Adipocyte (in vitro differentiated cells): ENCODE results near the gene RNF44.

Experiments
- DNase-seq: peaks from one replicate; pipeline ENCODE4 v3.0.0-alpha.2; 2015; ENCODE audit warnings: low read depth
- H3K27me3 ChIP-seq: replicated peaks from 2 replicates; pipeline ENCODE4 v1.7.0; 2013; ENCODE audit warnings: mild to moderate bottlenecking, low read length, moderate library complexity; ENCODE audit not compliant: control insufficient read depth, insufficient read depth
- H3K36me3 ChIP-seq: 2 replicates; pipeline ENCODE4 v1.7.0; 2013; ENCODE audit warnings: low read length, mild to moderate bottlenecking, moderate library complexity; ENCODE audit not compliant: control insufficient read depth, insufficient read depth, severe bottlenecking
- H3K4me1 ChIP-seq: 2 replicates; pipeline ENCODE4 v1.7.0; 2013; ENCODE audit warnings: mild to moderate bottlenecking, low read length, moderate library complexity; ENCODE audit not compliant: control insufficient read depth, insufficient read depth
- H3K4me3 ChIP-seq: 2 replicates; pipeline ENCODE4 v1.7.0; 2013; ENCODE audit warnings: mild to moderate bottlenecking, low read length, moderate library complexity
- H3K9ac ChIP-seq: 2 replicates; pipeline ENCODE4 v1.7.0; 2013; ENCODE audit warnings: mild to moderate bottlenecking, low read length, moderate library complexity
- H3K9me3 ChIP-seq: 2 replicates; pipeline ENCODE4 v1.7.0; 2013; ENCODE audit warnings: mild to moderate bottlenecking, low read length, moderate library complexity; ENCODE audit not compliant: control insufficient read depth

Gene RNF44

DNA sequence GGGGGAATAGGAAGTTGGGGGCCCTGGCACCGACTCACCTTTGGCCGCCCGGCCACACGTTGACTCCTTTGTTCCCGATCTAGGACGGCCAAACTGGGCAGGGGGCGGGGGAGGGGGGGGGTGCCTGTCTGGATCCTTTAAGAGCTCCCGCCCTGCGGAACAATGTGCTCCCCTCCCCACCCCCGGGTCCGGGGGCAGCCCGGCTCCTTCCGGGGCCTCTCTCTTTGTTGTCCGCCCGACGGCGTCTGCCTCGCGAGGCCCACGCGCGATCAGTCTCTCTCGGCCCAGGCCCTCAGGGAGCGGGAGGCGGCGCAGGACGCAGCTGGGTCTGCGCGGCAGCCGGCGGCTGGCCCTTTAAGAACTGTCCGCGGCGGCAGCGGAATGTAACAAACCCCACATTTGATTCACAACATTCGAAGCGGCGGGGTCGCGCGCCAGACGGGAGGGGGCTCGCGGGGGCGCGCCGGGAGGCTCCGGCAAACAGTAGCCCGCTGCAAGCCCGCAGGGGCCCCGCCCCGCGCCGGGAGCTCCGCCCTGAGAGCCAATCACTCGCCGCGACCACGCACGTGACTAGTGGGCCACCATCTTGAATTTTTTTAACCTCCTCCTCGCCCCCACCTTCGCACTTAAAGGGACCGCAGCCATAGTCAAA is at the start of gene RNF44:
TSS of gene RNF44 (minus strand) at position 501 of the 652 bp plus-strand sequence. CDS start 4,930 bp downstream, outside the sequence.
- Histone ChIP-seq H3K4me1 (peaks cover 30% of the 10 kb centered on the region), H3K36me3 (no peaks in the 10 kb centered on the region), H3K9ac (peak within 1 kb of the TSS; percentile 94), H3K27me3 (no peaks in the 10 kb centered on the region), H3K9me3 (no peaks in the 10 kb centered on the region), H3K4me3 (peak within 1 kb of the TSS; percentile 99)
- peak; percentile 98 for DNase-seq

DNA sequence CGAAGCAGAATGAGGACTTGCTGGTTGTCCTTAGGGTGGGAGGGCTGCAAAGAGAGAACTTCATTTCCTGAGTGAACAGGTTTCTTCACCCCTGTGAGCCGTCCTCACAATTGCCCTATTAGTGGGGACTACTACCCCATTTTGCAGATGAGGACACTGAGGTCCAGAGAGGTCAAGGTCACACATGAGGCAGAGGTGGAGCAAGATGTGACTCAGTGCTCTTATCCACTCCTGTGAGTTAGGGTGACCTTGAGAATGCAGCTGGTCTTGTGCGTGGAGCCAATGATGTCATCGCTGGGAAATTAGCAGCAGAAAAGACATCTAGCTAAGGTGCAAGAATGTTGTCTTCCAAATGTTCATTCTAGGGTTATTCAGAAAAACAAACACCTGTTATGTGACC is 45.9 kb upstream of the RNF44 start:
- Histone ChIP-seq H3K9me3 (peaks cover 4% of the 10 kb centered on the region), H3K4me3 (no peak overlapping the region), H3K9ac (no peak overlapping the region), H3K36me3 (no peaks in the 10 kb centered on the region), H3K4me1 (no peaks in the 10 kb centered on the region), H3K27me3 (no peaks in the 10 kb centered on the region)
- no peak for DNase-seq

DNA sequence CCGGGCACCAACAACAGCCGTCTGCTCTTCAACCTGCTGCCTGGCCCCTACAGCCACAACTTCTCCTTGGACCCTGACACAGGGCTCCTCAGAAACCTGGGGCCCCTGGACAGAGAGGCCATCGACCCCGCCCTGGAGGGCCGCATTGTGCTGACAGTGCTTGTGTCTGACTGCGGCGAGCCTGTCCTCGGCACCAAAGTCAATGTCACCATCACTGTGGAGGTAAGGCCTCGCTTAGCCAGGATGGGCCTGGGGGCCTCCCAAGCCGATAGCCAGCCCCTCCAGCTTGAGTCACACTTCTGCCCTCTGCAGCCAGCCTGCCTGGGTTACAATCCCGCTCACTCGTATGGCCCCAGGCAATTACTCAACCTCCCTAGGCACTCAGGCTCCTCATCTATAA is 44.2 kb upstream of the RNF44 start:
- H3K27me3 ChIP-seq, result peaks cover 4% of the 10 kb centered on the region
- H3K4me3 ChIP-seq, result no peak overlapping the region
- H3K4me1 ChIP-seq, result no peaks in the 10 kb centered on the region
- H3K9me3 ChIP-seq, result peaks cover 4% of the 10 kb centered on the region
- no peaks in the 10 kb centered on the region for H3K36me3 ChIP-seq
- no peak for DNase-seq
- H3K9ac ChIP-seq, result no peak overlapping the region

DNA sequence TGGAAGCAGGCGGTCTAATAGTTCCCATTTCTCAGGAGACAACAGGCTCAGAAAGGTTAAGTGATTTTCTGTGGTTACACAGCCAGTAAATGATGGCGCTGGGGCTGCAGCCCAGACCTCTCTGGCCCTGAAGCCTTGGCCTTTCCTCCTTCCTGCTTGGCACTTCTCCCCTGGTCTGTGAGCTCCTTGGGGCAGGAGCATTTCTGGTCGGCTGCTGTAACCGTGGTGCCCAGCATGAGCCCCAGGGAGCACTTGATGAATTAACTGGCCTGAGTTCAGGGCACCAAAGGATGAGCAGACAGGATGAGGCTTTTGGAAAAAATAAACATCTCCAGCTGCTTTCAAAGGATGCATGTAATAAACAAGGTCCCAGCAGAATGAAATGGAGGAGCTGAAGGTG is 42.1 kb upstream of the RNF44 start:
- H3K4me3 ChIP-seq, result no peak overlapping the region
- H3K27me3 ChIP-seq, result peaks cover 16% of the 10 kb centered on the region
- H3K36me3 ChIP-seq, result no peaks in the 10 kb centered on the region
- H3K9ac ChIP-seq, result no peak overlapping the region
- DNase-seq, result no peak
- no peaks in the 10 kb centered on the region for H3K9me3 ChIP-seq
- no peaks in the 10 kb centered on the region for H3K4me1 ChIP-seq

DNA sequence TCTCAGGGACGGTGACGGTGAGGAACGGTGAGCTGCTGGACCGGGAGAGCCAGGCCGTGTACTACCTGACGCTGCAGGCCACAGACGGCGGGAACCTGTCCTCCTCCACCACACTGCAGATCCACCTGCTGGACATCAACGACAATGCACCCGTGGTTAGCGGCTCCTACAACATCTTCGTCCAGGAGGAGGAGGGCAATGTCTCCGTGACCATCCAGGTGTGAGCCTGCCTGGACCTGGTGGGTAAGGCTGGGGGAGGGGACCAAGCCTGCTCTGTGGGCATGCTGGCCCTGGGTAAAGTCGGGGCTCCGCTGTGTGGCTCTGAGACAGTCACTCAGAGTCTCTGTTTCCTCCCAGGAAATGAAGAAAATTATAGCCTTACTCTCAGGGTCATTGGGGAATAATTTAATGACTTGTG is 41.2 kb upstream of the RNF44 start:
- Histone ChIP-seq H3K4me1 (no peaks in the 10 kb centered on the region), H3K36me3 (no peaks in the 10 kb centered on the region), H3K9ac (no peak overlapping the region), H3K4me3 (no peak overlapping the region), H3K27me3 (peaks cover 22% of the 10 kb centered on the region), H3K9me3 (no peaks in the 10 kb centered on the region)
- peak; percentile 29 for DNase-seq

DNA sequence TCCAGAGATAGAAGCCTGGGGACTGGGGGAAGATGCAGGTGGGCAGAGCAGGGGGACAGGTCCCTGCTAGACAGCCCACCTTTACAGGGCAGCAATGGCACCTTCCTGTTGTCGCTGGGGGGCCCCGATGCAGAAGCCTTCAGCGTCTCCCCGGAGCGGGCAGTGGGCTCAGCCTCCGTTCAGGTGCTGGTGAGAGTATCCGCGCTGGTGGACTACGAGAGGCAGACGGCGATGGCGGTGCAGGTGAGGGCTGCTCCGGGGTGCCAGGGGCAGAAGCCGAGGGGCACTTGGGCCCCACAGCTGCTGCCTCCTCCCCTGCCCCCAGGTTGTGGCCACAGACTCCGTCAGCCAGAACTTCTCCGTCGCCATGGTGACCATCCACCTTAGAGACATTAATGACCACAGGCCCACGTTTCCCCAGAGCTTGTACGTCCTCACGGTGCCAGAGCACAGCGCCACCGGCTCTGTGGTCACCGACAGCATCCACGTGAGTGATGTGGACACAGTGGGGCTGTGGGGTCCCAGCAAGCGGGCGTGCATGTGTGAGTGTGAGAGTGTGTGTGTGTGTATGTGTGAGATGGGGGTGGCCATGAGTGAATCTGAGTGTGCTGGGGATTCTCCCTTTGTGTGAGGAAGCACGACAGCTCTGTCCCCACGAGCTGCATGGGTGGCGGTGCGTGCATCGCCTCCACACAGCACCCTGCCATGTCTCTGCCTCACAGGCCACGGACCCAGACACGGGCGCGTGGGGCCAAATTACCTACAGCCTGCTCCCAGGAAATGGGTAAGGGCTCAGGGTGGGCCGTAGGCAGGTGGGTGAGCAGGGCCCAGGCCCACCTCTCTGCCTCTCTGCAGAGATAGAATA is 40.3 kb upstream of the RNF44 start:
- H3K4me1 ChIP-seq, result no peaks in the 10 kb centered on the region
- no peak overlapping the region for H3K4me3 ChIP-seq
- H3K9me3 ChIP-seq, result no peaks in the 10 kb centered on the region
- H3K9ac ChIP-seq, result no peak overlapping the region
- DNase-seq, result no peak
- H3K27me3 ChIP-seq, result peaks cover 28% of the 10 kb centered on the region
- H3K36me3 ChIP-seq, result no peaks in the 10 kb centered on the region

DNA sequence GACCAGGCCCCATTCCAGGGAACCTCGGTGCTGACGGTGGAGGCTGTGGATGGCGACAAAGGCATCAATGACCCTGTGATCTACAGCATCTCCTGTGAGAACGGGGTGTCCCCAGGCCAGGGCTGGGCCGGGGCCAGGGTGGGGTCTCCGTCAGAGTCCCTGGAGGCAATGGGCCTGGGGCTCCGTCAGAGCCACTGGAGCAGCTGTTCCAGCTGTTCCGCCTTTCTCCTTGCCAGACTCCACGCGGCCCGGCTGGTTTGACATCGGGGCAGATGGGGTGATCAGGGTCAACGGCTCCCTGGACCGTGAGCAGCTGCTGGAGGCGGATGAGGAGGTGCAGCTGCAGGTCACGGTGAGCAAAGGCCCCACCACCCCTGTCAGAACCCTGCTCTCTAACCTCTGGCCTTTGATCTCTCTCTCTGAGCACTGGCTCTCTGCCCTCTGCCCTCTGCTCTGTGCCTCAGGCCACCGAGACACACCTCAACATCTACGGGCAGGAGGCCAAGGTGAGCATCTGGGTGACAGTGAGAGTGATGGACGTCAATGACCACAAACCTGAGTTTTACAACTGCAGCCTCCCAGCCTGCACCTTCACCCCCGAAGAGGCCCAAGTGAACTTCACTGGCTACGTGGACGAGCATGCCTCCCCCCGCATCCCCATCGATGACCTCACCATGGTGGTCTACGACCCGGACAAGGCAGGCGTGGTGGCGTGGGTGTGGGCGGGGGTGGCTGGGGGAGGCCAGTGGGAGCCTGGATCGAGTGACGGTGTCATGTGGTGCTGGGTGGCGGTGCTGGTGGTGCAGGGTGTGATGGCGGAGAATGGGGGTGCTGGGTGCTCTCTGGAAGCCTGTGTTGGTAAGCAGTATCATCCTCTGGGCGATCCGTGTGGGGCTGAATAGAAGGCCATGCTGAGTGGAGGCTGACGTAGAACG is 38.6 kb upstream of the RNF44 start:
- DNase-seq, result no peak
- H3K36me3 ChIP-seq, result no peaks in the 10 kb centered on the region
- H3K9me3 ChIP-seq, result no peaks in the 10 kb centered on the region
- H3K9ac ChIP-seq, result no peak overlapping the region
- no peaks in the 10 kb centered on the region for H3K4me1 ChIP-seq
- no peak overlapping the region for H3K4me3 ChIP-seq
- peaks cover 39% of the 10 kb centered on the region for H3K27me3 ChIP-seq

DNA sequence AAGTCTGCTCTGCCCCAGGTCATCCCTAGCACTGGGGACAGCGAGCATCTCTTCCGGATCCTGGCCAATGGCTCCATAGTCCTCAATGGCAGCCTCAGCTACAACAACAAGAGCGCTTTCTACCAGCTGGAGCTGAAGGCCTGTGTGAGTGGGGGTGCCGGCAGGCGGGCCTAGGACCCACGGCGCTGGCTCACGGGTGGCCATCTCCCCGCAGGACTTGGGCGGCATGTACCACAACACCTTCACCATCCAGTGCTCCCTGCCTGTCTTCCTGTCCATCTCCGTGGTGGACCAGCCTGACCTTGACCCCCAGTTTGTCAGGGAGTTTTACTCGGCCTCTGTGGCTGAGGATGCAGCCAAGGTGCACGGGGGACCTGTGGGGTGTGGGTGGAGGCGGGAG is 37.9 kb upstream of the RNF44 start:
- DNase-seq, result no peak
- H3K9me3 ChIP-seq, result no peaks in the 10 kb centered on the region
- no peak overlapping the region for H3K4me3 ChIP-seq
- H3K9ac ChIP-seq, result no peak overlapping the region
- peaks cover 39% of the 10 kb centered on the region for H3K27me3 ChIP-seq
- no peaks in the 10 kb centered on the region for H3K36me3 ChIP-seq
- no peaks in the 10 kb centered on the region for H3K4me1 ChIP-seq

DNA sequence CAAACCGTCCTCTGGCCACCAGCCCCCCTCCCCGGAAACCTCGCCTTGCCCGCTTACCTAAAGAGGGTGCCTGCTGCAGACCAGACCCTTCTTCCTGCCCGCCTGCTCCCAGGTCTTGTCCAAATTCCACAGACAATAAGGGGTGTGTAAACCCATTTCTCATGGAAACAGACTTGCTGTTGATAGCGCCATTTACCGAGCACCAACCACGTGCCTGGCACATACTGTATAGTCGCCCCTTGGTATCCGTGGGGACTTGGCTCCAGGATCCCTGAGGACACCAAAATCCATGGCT is 37.0 kb upstream of the RNF44 start:
- Histone ChIP-seq H3K36me3 (no peaks in the 10 kb centered on the region), H3K4me3 (no peak overlapping the region), H3K9me3 (no peaks in the 10 kb centered on the region), H3K9ac (no peak overlapping the region), H3K27me3 (peaks cover 39% of the 10 kb centered on the region), H3K4me1 (no peaks in the 10 kb centered on the region)
- DNase-seq, result no peak

DNA sequence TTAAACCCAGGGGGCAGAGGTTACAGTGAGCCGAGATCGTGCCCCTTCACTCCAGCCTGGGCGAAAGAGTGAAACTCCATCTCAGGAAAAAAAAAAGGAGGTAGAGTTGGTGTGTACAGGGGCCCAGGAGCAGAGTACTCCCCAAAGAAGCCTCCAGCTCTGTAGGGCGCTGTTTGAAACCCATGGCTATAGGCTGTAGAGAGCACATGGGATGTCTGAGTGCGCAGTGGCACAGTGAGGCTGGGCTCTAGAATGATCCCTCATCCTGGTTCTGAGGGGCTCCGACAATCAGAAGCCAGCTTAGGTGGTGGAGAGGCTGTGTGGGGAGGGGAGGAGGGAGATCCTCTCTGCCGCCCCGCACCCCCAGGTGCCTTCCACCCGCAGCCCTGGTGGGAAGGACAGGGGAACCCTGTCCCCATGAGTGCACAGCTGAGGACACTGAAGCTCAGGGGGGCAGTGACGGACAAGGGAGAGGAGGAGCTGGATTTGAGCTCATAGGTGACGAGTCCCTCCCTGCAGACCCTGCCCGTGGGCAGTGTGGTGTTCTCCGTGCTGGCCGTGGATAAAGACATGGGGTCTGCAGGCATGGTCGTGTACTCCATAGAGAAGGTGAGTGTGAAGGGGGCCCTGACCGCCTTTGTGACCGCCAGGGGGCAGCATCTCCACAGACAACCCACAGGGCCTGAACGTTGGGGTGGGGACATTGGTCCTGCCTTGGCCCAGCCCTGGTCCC is 36.5 kb upstream of the RNF44 start:
- Histone ChIP-seq H3K9me3 (no peaks in the 10 kb centered on the region), H3K36me3 (no peaks in the 10 kb centered on the region), H3K27me3 (peaks cover 39% of the 10 kb centered on the region), H3K4me3 (no peak overlapping the region), H3K4me1 (no peaks in the 10 kb centered on the region), H3K9ac (no peak overlapping the region)
- DNase-seq, result peak; percentile 80
